NCI-H2081 treated with DMSO at 0.1 percent for 48 hours (cell line): ENCODE measurements around the gene MAP3K10.
"Not testable (repeated sequence)": the region's sequence is repeated elsewhere in the genome, so short reads cannot be mapped to it uniquely, and the experiment has no call there.

Experiments used
- DNase-seq: peaks from one replicate; lab custom pipeline; 2025; lab: John Stamatoyannopoulos, UW

Gene MAP3K10

GRCh38 chr19:40190891-40191835 is at the start of gene MAP3K10:
MAP3K10 (plus strand) TSS chr19:40191426; CDS start chr19:40192032, 606 bp downstream.
- no peak for DNase-seq

GRCh38 chr19:40141551-40141950 is 49.7 kb upstream of the MAP3K10 start:
- no peak for DNase-seq

GRCh38 chr19:40143612-40144011 is 47.6 kb upstream of the MAP3K10 start:
- DNase-seq = no peak

- DNase-seq = no peak
These were observed 47.1 kb upstream of the MAP3K10 start for GRCh38 chr19:40144151-40144550.

GRCh38 chr19:40144947-40145748 is 46.1 kb upstream of the MAP3K10 start:
- DNase-seq = no peak

GRCh38 chr19:40145749-40146029 is 45.5 kb upstream of the MAP3K10 start:
- not testable (repeated sequence) for DNase-seq

GRCh38 chr19:40147338-40147692 is 43.9 kb upstream of the MAP3K10 start:
- DNase-seq = no peak

- DNase-seq = no peak
These were observed 43.4 kb upstream of the MAP3K10 start for GRCh38 chr19:40147693-40148347.

- DNase-seq = no peak
These were observed 41.7 kb upstream of the MAP3K10 start for GRCh38 chr19:40149501-40149900.

GRCh38 chr19:40150170-40150569 is 41.1 kb upstream of the MAP3K10 start:
- no peak for DNase-seq

GRCh38 chr19:40154121-40154680 is 37.0 kb upstream of the MAP3K10 start:
- no peak for DNase-seq

GRCh38 chr19:40155749-40156265 is 35.4 kb upstream of the MAP3K10 start:
- DNase-seq = no peak

- no peak for DNase-seq
These were observed 34.2 kb upstream of the MAP3K10 start for GRCh38 chr19:40157059-40157458.

- no peak for DNase-seq
These were observed 31.5 kb upstream of the MAP3K10 start for GRCh38 chr19:40159744-40160143.

GRCh38 chr19:40162104-40162503 is 29.1 kb upstream of the MAP3K10 start:
- DNase-seq = no peak

- DNase-seq = no peak
These were observed 27.6 kb upstream of the MAP3K10 start for GRCh38 chr19:40163541-40164129.

- no peak for DNase-seq
These were observed 25.8 kb upstream of the MAP3K10 start for GRCh38 chr19:40165362-40165937.

GRCh38 chr19:40169482-40170302 is 21.5 kb upstream of the MAP3K10 start:
- not testable (repeated sequence) for DNase-seq

- not testable (repeated sequence) for DNase-seq
These were observed 20.8 kb upstream of the MAP3K10 start for GRCh38 chr19:40170303-40170989.

GRCh38 chr19:40171293-40171692 is 19.9 kb upstream of the MAP3K10 start:
- not testable (repeated sequence) for DNase-seq
